Kidney tubule cell (primary cell): ENCODE measurements around the gene HECW1.
"Not testable (repeated sequence)": the region's sequence is repeated elsewhere in the genome, so short reads cannot be mapped to it uniquely, and the experiment has no call there.

Experiments used
- DNase-seq: peaks from one replicate; pipeline ENCODE4 v3.0.0-alpha.2; 2018; ENCODE audit warnings: low spot score

Gene HECW1

GRCh38 chr7:43469051-43469450, 356.6 kb downstream of the HECW1 start:
- DNase-seq: no peak

GRCh38 chr7:43470110-43470509, 357.7 kb downstream of the HECW1 start:
- DNase-seq: no peak

DNA sequence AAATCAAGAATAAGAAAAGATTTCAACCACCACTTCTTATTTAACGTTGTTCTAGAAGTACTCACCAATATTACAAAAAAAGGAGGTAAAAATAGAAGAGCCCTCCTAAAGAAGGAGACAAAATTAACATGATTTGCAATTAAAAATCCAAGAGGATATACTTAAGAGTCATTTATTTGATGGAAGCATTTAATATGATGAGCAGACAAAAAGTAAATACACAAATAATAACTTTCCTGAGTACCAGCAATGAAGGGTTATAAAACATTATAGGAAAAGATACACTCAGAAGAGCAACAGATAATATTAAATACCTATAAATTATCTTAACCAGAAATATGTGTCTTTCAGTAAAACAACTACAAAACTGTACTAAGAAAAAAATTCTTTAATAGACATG, 363.5 kb downstream of the HECW1 start:
- no peak for DNase-seq

DNA sequence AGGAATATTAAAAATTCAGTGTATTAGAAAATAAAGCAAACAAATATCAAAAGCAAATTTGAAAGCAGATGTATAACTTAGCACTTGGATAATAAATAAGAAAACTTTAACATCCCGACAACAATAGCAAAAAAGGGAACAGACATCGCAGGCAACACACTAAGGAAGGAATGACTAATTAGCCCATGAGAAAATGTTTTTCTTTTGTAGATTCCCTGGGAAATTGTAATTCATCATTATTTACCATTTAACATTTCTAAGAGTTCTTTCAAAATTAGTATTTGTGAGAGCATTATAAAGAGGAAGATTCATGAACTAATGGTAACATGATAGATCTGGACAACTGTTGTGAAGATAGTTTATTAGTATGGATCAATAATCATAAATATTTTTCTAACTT, 364.4 kb downstream of the HECW1 start:
- no peak for DNase-seq

DNA sequence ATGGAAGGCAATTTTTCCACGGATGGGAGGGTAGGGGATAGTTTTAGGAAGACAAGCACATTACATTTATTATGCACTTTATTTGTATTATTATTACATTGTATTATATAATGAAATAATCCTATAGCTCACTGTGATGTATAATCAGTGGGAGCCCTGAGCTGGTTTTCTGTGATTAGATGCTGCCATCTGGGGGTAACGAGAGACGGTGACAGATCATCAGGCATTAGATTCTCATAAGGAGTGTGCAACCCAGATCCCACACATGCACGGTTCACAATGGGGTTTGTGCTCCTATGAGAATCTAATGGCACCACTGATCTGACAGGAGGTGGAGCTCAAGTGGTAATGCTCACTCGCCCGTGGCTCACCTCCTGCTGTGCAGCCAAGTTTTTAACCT, 366.6 kb downstream of the HECW1 start:
- no peak for DNase-seq

DNA sequence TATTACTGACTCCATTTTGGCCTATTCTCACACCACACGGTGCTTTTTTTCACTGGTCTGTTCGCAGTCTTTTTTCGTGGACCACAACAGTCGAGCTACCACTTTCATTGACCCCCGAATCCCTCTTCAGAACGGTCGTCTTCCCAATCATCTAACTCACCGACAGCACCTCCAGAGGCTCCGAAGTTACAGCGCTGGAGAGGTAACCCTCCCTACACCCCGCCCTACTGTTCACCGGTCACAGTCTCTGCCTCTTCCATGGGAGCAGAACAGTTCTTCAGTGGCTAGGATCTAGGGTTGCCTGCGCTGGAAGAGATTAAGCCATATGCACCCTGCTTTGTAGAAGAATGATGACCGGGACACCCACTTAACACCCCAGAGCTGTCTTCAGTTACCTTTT, 367.1 kb downstream of the HECW1 start:
- no peak for DNase-seq

DNA sequence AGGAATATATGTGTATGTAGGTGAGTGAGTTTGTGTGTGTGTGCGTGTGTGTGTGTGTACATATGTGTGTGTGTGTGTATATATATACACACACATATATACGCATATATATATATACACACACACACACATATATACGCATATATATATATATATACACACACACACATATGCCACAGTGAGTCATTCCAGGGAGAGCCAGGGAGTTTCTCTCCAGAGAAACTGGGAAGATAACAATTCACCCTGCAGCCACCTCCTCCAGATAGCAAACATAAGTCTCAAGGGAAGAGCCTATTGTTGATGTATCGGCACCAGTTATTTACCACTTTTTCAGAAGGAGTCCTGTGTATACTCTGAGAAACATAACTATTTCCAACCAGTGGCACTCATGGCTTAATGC, 368.1 kb downstream of the HECW1 start:
- no peak for DNase-seq

GRCh38 chr7:43481902-43482678, 369.6 kb downstream of the HECW1 start:
- peak; percentile 69 for DNase-seq

DNA sequence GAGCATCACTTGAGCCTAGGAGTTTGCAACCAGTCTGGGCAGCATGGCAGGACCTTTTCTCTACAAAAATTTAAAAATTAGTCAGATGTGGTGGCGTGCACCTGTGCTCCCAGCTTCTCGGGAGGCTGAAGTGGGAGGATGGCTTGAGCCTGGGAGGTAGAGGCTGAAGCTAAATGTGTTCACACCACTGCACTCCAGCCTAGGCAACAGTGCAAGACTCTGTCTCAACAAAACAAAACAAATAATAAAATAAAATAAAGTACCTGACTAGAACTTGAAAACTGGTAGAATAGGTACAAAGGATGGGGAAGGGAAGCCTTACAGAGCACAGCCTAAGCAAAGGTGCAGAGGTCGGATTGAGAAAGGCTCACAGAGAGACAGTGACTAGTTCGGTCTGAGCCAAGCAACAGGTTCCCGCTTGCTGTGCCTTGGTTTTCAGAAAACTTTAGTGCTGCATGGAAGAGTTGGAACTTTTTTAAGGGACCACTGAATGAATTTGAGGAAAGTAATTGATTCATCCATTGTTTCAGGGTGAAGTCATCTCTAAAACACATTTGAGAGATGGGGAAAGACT, 370.3 kb downstream of the HECW1 start:
- DNase-seq: peak; percentile 19

DNA sequence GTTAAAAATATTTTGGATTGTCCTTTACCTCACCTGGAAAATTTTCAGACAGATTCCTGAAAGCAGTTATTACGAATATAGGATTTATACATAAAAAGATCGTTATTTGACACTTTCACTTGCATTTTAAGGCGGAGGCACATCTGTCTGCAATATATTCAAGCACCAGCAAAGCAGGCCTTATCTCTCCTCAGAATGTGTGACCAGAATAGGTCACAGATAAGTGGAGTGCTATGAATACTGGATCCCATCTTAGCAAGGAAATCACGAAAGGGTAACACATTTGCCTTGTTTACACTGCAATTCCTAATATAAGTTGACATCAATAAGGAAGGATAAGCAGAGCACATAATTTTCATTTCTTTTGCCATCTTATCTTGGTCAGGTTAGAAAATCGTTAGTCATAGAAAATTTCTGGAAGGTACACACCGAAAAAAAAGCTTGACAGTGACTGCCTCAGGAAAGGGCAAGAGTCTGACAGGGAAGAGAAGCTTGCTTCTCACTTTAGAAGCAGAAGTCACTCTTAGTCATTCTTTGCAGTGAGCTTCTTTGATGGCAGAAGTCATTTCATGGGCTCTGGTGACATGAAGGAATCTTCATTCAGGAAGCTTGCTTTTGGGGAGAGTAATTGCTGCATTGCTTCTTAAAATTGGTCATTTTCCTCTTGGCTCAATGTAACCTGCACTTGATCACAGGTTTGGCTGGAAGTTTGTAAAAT, 372.4 kb downstream of the HECW1 start:
- peak; percentile 51 for DNase-seq

- peak; percentile 20 for DNase-seq
These were observed 373.1 kb downstream of the HECW1 start for GRCh38 chr7:43485580-43485979.

DNA sequence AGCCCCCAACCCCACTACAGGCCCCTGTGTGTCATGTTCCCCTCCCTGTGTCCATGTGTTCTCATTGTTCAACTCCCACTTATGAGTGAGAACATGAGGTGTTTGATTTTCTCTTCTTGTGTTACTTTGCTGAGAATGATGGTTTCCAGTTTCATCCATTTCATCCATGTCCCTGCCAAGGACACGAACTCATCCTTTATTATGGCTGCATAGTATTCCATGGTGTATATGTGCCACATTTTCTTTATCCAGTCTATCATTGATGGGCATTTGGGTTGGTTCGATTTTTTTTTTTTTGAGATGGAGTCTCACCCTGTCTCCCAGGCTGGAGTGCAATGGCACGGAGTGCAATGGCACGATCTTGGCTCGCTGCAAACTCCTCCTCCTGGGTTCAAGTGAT, 373.6 kb downstream of the HECW1 start:
- DNase-seq: not testable (repeated sequence)

DNA sequence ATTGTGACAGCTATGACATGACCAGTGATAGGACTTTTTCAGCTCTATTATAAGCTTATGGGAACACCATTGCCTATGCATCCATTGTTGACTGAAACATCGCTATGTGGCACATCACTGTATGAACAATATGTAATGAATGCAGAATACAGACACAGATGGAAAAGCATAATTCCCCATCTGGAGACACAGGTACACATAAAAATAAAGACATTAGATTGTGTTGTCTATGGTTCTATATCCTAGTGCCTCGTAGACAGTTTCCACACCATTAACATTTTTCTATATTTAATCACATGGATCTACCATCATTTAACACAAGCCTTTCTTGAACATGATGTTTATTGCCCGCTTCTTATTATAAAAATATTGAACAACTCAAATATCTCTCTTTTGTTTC, 374.2 kb downstream of the HECW1 start:
- DNase-seq: no peak

DNA sequence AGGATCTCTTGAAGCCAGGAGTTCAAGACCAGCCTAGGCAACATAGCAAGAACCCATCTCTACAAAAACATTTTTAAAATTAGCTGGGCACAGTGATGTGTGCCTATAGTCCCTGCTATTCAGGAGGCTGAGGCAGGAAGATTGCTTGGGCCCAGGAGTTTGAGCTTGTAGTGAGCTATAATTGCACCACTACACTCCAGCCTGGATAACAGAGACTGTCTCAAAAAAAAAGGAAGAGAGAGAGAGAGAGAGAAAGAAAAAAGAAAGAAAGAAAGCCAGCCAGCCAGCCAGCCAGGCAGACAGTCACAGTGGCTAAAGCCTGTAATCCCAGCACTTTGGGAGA, 375.3 kb downstream of the HECW1 start:
- DNase-seq: no peak

DNA sequence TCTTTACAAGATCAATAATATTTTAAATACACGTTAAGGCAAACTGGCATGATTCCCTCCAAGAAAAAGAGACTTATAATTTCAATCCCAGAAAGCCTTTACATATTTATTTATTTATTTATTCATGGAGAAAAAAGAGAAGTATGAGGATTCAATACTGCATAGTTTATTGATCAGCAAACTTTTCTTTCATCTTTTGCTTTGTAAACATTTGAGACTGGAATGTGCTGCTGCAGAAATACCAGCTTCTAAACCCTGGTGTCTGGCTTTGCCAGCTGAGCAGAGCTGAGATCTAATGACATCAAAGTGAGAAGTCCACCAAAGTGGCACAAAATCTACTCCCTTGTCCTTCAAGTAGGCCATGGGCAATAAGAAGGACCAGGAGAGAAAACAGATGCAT, 376.8 kb downstream of the HECW1 start:
- DNase-seq: no peak

DNA sequence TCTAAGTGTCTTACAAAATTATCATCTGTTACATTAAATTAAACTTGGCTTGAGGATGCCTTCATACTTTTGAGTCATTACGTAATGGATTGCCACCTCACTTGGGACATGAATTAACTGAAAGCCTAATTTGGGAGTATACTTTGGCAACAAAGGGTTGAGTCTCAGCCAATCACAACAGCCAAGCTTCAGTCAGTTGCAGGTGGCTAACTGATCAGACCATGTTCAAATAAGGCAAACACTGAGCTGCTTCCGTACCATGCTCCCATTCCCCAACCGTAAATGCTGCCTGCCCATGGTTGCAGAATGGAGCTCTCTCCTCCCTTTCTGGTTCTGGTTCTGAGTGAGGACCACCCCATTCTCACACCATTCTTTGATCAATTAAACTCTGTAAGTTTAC, 377.6 kb downstream of the HECW1 start:
- no peak for DNase-seq

DNA sequence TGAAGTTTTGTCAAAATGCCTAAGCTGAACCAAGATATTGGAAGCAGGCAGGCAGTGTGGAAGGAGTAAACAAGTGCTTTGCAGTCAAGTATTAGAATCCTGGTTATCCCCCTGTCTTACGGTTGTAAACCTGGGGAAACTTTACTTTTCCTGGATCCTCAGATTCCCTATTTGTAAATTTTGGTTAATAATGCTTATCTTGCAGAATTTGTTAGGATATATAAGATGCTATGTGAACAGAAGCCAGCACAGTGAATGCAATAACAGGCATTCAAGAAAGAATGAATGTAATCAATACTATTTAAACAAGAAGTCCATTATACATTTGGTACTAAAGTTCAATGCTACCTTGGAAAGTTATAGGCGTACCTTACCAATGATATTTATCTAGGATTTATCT, 378.7 kb downstream of the HECW1 start:
- no peak for DNase-seq

DNA sequence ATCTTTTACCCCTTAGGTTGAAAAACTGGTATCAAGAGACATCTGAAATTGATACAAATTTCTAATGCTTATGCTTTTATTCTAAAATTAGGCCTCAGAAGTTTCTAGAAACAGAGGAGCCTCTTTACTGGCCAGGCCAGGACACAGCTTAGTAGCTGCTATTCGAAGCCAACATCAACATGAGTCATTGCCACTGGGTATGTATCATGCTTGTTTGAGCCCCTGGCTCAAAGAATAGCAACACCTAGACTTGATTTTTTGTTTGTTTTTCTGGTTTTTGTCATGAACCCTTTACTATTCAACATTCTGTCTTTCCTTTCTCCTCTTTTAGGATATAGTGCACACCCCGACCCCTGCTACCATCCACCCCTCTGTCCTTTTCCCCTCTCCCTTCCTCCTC, 379.5 kb downstream of the HECW1 start:
- peak; percentile 71 for DNase-seq

- DNase-seq: peak; percentile 46
These were observed 380.4 kb downstream of the HECW1 start for GRCh38 chr7:43492896-43493295.

- peak; percentile 43 for DNase-seq
These were observed 383.1 kb downstream of the HECW1 start for GRCh38 chr7:43495572-43495971.

DNA sequence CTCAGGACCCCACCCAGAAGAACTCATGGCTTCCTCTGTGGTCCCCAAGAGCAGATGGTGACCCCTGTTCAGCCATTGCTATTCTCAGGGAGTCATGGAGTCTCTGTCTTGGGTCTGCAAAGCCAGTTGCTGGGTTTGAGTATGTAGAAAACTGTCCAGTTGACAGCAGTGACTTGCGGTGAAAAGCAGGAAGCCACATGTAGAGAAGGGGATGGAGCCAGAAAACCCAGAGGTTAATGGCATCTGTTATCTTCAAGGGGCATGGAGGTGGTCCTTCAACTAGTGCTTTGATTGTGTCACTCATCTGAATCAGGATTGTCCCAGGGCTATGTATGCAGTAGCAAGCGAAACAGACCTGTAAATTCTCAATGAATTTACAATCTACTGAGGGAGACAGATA, 384.1 kb downstream of the HECW1 start:
- no peak for DNase-seq

- DNase-seq: peak; percentile 46
These were observed 389.4 kb downstream of the HECW1 start for GRCh38 chr7:43501870-43502269.

GRCh38 chr7:43502941-43503340, 390.5 kb downstream of the HECW1 start:
- no peak for DNase-seq

- no peak for DNase-seq
These were observed 393.0 kb downstream of the HECW1 start for GRCh38 chr7:43505412-43505811.
